Stimulated activated CD8-positive, alpha-beta memory T cell treated with anti-CD3 and anti-CD28 coated beads, Interleukin-2, amount 100 ng/mL, for 1 hour (primary cell): ENCODE measurements around the gene CUBN.

Experiments used
- DNase-seq, 2 donors: peaks; one replicate each; pipeline ENCODE4 v3.0.0-alpha.2; 2020; ENCODE audit warnings: low read depth in 2 of 2

Gene CUBN

DNA sequence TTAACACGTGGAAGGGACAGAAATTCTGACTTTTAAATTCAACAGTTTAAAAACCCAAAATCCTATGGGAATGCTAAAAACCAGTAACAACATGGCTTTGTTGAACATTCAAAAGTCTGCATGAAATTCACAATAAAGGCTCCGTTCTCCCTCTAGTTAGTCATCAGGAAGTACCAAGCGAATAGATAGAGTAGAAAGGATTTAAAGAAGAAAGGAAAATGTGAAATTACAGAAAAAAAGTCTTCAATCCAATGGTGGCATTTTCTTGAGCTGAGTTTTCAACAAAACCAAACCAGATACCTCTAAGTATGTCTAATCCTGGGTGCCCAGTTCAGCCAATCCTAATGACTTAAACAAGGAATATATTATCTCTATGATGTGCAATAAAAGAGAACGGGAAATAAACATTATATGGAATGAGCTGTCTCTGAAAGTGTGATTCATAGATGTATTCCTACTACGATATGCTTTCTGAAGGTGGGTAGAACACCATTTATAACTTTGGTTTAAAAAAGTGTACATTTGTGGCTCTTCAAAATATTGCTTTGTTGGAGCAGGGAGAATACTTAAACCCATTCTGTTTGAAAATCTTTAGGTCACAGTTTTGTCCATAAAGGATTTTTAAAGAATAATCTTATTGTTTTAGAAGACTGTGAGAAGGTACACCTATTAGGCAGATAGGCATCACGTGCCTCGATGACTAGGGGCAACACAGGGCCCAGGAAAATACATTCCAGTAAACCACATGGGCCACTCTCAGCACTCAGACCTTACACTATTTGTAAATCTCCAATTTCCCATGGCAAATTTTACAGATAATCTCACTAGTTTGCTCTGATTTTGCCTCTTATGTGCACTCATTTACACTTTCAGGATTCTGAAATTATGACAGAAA, 87.7 kb downstream of the CUBN start:
- DNase-seq, result no peak

DNA sequence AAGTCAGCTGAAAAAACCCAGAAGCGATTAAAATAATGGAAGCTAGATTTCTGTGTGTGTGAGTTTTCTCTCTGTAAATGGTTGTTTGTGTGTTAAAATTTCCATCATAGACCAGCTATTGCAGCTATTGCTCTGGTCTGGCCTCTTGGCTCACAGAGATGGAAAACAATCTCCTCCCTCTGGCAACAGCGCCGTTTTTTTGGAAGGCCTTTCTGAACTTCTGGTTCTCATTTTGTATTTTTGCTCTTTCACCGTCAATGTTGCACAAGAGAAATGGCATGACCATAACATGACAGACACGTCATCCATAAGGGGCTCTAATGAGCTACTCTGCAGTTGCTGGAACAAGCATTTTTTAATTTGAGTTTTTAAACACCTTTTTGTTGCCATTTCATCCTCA, 91.0 kb downstream of the CUBN start:
- DNase-seq, result no peak

DNA sequence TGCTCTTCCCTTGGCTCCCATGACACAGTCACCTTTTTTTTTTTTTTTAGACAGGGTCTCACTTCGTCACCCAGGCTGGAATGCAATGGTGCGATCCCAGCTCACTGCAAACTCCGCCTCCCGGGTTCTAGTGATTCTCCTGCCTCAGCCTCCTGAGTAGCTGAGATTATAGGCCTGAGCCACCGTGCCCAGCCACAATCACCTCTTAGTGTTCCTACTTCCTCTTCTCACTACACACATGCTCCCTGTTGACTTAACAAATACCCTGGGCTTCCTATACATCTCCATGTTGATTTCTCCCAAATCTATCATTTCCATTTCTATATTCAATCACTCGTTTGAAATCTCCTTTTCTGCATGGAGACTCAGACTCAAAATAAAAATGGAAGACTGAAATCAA, 91.7 kb downstream of the CUBN start:
- no peak for DNase-seq

DNA sequence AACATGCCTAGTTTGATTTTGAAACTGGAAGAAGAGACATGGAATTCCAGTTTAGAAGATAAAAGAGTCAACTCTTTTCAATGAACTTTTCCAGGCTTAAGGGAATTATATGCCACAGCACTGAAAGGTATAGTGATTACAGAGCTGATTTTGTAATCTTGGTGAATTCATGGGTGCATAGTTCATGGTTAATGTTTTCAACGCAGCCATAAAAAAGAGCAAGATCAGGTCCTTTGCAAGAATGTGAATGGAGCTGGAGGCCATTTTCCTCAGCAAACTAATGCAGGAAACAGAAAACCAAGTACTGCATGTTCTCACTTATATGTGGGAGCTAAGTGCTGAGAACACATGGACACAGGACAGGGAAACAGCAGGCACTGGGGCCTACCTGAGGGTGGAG, 94.2 kb downstream of the CUBN start:
- no peak for DNase-seq

DNA sequence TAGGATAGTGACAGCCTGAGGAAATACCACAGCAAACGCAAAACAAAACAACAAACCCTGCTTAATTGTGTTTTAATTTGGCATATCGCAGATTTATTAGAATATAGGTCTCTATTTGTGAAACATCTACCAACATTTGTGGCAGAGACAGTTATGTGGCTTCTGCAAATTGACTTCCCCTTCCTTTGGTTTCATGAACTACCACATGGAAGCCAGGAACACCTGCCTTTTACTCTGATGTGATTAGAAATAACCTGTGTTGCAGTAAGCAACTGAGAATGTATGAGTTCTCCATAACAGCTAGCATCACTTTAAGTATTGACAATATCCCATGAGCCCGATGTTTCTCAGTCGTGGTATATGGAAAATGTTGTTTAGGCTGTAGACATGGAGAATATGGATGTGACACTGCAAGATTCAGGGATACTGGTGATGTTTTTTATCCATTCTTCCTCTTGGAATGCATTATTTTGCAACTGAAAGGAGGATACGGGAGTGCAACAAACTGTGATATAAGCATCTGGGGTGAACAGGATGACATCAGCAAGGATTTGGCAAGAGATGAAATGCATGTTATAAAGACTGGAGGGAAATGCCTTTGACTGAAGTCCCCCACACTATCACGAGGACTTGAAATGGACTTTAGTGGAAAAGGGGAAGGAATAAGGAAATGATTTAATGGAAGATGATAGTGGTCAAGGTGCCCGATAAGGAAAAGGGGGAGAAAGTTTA, 95.9 kb downstream of the CUBN start:
- DNase-seq, result no peak

DNA sequence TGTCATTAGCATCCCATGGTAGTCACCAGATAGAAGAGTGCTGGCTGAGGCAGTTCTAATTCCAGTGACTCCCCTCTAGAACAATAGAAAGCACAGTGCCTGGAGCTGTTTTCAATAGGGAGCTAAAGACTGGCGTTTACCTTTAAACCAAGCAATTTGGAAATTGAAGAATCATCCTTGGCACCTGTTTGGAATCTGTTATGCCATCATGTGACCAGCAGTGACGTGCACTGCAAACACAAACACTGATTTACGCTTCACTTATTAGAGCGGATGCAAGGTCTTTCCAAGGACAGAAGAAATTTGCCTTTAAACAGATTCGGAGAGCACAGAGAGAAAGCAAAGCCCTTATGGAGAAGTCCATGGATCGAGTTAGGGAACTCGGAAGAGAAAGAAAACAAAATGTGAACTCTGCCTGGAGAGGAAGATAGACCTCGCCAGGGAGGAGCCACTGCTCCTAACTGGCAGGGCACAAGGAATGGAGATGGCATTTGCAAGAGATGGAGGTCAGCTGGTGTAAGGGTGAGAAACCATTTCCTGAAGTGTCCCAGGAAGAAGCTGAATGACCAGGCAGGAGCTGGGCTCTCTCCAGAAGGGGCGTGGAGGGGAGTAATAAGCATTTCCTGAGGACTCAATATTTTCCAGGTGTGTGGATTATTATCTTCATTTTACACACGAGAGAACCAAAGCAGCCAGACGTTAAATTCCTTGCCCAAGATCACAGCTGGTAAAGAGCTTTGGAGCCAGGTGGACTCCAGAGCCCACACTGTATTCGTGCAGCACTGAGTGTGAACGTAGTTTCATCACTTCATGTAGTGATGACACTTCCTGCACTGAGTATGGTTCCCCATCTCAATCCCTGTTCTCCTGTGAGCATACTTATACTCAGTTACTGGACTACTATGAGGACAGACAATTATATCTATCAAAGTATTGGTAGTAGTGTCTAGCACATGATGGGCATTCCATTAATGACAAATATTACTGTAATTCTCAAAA, 97.7 kb downstream of the CUBN start:
- DNase-seq, result no peak

DNA sequence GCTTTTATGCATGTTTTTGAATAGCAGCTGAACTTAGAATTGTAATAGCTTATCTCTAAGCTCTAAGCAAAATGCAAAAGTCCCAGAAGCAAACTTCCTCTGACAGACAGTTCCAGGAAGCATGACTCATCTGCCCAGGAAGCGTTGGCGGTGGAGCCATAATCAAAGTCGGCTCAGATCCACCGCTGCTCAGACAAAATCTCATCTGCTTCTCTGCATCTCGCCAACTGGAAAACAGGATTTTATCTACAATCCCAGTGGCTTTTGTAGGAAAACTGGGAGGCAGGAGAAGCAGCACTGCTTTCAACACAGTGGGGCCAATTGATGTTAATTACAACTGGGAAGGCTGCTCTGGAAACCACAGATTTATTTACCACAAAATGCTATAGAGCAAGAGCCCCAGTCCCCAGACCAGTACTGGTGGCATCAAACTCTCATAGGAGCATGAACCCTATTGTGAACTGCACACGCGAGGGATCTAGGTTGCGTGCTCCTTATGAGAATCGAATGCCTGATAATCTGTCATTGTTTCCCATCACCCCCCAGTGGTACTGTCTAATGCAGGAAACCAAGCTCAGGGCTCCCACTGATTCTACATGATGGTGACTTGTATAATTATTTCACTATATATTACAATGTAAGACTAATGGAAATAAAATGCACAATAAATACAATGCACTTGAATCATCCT, 99.9 kb downstream of the CUBN start:
- peak; percentile 59 to 64 for DNase-seq

DNA sequence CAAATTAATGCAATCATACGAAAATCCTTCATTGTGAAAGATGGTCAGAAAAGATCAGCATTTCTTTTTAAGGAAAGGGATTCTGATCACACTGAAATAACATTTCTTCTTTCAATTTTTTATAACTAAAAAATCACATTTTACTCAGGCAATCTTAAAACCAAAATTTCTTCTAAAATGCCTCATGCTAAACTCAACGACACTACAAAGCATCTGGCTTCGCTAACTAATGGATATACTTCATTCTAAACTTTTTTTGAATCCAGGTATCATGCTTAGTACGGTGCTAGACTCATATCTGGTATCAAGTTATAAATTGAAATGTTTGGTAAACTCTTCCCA, 100.4 kb downstream of the CUBN start:
- no peak for DNase-seq

DNA sequence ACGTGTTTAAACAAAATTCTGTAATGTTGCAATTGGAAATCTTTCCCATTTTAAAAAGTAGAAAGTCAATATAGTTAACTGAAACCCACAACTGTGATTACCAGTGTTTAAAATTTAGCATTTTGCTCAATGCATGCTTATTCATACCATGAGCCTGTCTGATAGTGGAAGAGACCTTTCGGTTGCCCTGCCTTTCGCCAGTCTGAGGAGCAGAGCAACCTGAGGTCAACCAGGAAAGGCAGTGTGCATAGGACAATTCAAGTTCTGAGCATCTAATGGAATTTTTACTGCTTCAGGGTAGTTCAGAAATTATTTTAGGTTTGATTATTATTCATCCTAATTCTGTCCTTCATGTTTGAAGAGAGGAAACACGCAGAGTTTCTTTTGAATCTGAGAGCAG, 100.8 kb downstream of the CUBN start:
- no peak for DNase-seq

DNA sequence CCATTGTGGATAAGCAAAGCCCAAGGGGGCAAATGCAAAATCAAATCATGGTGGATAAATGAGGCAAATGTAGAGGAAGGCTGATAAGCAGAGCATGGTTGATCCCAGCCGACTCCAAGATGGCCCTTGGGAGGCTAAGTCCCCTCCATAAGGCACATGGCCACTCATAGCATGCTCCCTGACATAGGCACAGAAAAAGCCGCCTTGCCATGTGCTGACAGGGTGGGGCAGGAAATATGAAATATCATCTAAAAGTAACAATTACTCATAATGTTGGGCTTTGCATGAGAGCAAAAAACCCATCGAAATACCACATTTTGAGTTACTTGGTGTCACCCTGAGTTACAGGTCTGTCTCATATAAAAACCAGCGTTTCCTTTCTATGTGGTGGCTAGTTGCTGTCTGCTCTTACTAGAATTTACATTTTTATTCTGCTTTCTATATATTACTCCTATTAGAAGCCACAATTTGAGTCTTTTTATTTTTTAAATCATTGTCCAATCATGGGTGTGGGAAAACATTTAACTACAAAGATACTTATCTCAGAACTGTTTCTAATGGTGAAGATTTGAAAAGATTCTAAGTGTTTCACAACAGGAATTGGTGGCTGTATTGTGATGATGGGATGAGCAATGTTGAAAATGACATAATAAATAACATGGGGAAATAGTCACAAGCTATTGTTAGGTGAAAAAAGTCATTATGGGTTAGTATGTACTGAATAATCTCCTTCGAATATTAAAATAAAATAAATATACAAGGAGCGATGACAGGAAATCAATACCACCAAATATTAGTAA, 102.7 kb downstream of the CUBN start:
- DNase-seq, result peak; percentile 20 to 48

DNA sequence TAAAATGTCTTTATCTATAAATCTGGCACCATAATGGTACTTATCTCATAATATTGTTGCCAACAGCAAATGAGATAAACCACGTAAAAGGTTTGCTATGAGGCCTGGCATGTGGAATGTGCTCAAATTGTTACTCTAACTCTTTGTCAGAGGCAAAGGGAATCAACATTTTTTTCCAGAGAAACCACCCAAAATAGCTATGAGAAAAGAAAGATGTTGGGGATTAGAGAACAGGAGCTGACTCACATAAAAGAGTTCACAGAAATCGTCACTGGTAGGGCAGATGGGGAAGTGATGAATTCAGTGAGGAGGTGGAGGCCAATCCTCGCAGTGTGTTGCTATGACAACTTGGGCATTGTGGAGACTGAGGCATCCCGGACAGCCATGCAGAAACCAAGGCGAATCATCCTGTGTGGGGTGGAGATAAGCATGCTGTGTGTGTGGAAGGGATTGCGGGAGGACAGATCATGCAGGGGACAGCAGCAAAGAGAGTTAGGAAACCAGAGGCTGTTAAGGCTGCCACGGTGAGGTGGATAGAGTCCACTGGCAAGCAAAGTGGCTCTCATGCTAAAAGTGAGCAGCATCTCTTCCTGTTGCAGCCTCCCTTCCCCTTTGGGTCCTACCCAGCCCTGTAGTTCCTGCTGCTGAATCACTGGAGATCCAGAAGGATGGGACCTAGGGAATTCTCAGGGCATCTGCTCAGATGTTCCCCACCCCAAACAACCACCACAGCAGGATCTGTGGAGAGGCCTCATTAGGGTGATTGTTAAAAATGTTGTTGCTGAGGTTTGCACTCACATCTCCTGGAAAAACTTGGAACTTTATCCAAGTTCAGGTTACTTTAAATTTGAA, 103.9 kb downstream of the CUBN start:
- DNase-seq, result peak; percentile 19 to 36

DNA sequence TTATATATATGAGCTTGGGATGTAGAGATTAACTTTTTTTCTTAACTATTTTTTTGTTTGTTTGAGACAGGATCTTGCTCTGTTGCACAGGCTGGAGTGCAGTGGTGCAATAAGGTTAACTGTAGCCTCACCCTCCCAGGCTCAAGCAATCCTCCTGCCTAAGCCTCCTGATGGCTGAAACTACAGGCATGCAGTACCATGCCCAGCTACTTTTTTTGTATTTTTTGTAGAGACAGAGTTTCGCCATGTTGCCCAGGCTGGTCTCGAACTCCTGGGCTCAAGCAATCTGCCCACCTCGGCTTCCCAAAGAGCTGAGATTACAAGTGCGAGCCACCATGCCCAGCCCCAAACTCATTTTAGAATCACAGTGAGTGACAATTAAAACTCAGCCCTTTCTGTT, 105.2 kb downstream of the CUBN start:
- DNase-seq, result no peak

DNA sequence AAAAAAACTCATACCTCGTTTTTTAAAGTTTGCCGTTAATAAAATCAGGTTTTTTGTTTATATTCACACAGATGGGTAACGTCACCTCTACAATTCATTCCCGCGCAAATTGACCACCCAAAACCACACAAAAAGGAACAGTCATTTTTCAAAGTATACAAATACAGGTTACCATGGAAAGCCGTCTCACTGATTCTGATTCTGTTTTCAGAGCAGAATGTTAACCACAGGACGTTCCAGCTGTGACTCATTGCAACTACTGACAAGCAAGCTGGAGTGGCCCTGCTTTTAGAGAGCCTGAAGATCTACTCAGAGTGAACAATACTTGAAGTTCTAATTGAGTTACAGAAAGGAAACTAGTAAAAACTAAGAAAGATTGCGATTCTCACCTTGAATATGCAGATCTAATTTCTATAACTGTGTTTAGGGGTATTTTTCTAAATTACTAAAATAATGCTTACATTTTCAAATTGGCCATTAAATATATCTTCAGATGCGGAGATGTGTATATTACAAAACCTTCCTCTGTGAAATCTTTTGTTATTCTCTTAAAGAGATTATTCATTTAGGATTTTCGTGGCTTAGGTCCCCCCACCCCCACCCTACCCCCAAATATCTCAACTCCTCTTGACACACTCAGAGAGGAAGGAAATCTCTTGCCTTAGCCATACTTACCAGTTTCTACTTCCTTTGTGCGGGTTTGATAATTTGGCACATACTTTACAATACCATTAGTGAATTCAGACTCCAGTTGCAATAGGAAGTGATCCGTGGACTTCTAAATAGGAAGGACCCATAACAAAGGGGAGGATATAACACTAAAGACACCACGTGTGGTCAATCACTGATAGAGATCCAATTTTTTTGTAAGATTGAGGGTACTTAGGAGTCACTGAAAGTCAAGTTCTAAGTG, 106.0 kb downstream of the CUBN start:
- peak; percentile 51 to 60 for DNase-seq

DNA sequence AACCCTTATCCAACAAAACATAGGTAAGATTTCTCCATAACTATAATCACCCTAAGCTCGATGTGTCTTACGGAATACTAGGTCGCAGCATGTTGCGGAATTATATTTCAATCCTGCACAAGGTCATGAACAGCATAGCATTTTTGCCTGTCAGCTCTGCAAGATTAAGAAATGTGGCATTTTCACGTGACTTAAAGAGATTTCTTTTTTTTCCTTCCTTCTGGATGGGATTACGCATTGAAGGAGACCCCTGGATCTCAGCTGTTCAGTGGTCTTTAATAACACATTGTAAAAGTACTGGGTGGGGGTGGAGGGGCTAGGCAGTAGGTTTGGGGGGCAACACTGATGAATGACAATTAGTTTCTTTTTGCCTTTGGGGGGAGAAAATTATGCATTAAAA, 106.7 kb downstream of the CUBN start:
- DNase-seq, result no peak

DNA sequence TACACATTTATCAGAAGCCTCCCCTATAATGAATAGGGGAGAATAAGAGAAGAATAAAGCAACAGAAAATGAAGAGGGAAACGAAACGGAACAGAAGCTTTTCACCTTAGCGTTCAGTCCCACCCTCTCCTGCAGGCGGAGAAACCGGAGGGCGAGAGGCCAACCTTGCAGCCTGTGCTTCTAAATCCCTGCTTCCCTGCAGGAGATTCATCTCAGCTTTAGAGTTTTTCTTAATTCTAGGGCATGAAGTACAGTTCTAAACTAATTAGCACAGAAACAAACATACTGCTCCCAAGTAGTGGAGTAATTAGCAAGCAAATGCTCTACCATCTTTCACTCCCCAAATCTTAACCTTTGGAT, 107.2 kb downstream of the CUBN start:
- DNase-seq, result no peak

DNA sequence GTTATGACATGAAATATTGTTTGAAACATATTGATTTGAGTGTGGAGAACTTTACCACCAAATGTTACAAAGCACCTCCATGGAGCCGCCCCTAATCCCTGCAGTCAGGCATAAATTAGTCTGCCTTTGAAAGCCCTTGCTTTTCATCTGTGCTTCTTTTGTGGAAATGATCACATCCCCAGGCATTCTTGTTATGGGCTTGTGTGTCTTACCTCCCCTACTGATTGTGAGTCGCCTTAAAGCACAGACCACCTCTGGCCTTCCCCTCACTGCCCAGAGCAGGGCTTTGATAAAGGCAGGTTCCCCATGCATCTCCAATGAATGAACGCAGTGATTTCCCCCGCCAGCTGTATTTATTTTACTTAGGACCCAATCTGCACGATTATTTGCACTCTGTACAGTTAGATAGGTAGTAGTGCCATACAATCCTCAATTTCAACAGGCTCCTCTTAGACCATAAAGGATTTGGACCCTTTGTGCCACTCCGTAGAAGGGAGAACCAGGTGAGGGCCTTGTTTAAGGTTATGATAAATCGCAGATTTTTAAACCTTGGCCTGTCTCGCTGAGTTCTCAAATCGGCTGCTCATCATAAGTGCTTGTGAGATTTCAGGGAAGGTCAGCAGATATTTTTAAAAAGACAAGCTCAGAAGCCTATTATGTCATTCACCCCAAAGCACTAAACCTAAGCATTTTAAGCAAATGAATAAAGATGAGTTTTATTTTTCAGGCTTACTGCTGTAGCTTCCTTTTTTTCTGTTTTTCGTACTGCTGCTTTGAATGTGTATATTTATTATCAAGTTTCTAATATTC, 107.8 kb downstream of the CUBN start:
- DNase-seq, result no peak

DNA sequence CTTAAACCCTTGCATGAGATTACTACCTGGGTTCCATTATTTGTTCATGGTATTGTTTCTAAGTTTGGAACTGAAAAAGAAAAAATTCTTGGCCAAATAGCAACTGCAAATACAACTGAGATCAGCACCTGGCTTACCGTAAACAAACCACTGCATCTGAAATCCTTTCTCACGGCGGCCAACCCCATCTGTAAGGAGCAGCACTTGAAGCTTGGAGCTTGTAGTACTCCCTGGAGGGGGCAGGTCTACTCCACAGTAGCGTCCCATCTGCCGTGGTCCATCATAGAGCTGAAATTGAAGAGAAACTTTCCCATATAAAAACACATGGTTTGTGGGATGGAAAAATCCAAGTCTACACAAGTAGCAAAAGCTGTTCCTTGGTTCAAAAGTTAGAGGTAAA, 109.9 kb downstream of the CUBN start:
- no peak for DNase-seq
